ENCODE data around the gene TEX52.

DNA sequence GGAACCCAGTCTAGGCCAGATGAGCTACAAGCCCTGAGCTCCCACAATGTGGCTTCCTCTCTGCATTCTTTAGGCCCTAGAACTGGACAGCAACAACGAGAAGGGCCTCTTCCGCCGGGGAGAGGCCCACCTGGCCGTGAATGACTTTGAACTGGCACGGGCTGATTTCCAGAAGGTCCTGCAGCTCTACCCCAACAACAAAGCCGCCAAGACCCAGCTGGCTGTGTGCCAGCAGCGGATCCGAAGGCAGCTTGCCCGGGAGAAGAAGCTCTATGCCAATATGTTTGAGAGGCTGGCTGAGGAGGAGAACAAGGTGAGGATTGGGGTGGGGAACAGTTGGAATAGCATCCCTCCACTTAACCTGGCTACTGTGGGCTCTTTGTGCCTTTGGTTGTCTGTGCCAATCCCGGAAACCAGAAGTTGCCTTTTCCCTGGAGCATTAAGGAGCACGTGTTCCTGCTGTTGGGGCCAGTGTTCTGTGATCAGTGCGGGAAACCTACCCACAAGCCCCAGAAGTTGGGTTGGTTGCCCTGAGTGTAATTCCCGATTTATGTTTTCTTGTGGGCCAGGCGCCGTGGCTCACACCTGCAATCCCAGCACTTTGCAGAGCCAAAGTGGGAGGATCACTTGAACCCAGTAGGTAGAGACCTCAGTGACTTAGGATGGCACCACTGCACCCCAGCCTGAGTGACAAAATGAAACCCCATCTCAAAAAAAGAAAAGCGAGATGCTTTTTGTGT, 55.6 kb downstream of the TEX52 start:
- TF ChIP-seq CTCF (conservative IDR thresholded peaks at IDR 0.05 in 1 of 2, IDR thresholded peaks at IDR 0.05 in 1 of 2; ENCODE audit: extremely low read depth in 1 of 2, insufficient read depth in 1 of 2, low read depth in 1 of 2, low read length in 2 of 2) (no peak), EZH2 (IDR thresholded peaks at IDR 0.05; ENCODE audit: borderline replicate concordance, low read length) (no peak)
